WERI-Rb-1 (cell line): ENCODE results near the gene CD80.

ENCODE experiments used
- DNase-seq: peaks from one replicate; pipeline ENCODE4 v3.0.0-alpha.2; 2020
- H3K27ac ChIP-seq: fragments of 250-450 bp; sonication (Bioruptor Pico); 2 replicates; pipeline ENCODE4 v1.5.1; 2020; ENCODE audit warnings: mild to moderate bottlenecking, moderate library complexity
- H3K27me3 ChIP-seq: fragments of 250-450 bp; sonication (Bioruptor Pico); 2 replicates; pipeline ENCODE4 v1.5.1; 2021; ENCODE audit warnings: mild to moderate bottlenecking, low read depth, moderate library complexity; ENCODE audit not compliant: insufficient read depth, severe bottlenecking
- H3K36me3 ChIP-seq: fragments of 250-450 bp; sonication (Bioruptor Pico); 2 replicates; pipeline ENCODE4 v1.5.1; 2020; ENCODE audit warnings: mild to moderate bottlenecking, moderate library complexity
- H3K4me3 ChIP-seq: 2 replicates; pipeline ENCODE4 v1.5.1; 2011; ENCODE audit warnings: low read depth, mild to moderate bottlenecking, control low read depth, low read length
- H3K9me3 ChIP-seq: fragments of 250-450 bp; sonication (Bioruptor Pico); 2 replicates; pipeline ENCODE4 v1.5.1; 2021; ENCODE audit warnings: mild to moderate bottlenecking, moderate library complexity; ENCODE audit not compliant: severe bottlenecking
- TF ChIP-seq, protein P1 (sequence below): IDR thresholded peaks from 2 replicates; pipeline ENCODE4 v1.5.1; 2011; ENCODE audit warnings: low read depth, mild to moderate bottlenecking, control low read depth, inconsistent platforms, low read length

Gene CD80

GRCh38 chr3:119585856-119586570 is 26.6 kb upstream of the CD80 start:
- no peaks in the 10 kb centered on the region for H3K36me3 ChIP-seq
- H3K4me3 ChIP-seq: no peak overlapping the region
- no peaks in the 10 kb centered on the region for H3K27me3 ChIP-seq
- no peak for DNase-seq
- TF ChIP-seq, protein P1, sequence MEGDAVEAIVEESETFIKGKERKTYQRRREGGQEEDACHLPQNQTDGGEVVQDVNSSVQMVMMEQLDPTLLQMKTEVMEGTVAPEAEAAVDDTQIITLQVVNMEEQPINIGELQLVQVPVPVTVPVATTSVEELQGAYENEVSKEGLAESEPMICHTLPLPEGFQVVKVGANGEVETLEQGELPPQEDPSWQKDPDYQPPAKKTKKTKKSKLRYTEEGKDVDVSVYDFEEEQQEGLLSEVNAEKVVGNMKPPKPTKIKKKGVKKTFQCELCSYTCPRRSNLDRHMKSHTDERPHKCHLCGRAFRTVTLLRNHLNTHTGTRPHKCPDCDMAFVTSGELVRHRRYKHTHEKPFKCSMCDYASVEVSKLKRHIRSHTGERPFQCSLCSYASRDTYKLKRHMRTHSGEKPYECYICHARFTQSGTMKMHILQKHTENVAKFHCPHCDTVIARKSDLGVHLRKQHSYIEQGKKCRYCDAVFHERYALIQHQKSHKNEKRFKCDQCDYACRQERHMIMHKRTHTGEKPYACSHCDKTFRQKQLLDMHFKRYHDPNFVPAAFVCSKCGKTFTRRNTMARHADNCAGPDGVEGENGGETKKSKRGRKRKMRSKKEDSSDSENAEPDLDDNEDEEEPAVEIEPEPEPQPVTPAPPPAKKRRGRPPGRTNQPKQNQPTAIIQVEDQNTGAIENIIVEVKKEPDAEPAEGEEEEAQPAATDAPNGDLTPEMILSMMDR: no peak
- no peak overlapping the region for H3K27ac ChIP-seq
- H3K9me3 ChIP-seq: no peaks in the 10 kb centered on the region

GRCh38 chr3:119585208-119585607 is 25.8 kb upstream of the CD80 start:
- Histone ChIP-seq H3K27me3 (no peaks in the 10 kb centered on the region), H3K9me3 (no peaks in the 10 kb centered on the region), H3K4me3 (no peak overlapping the region), H3K27ac (no peak overlapping the region), H3K36me3 (no peaks in the 10 kb centered on the region)
- TF ChIP-seq, protein P1: no peak
- no peak for DNase-seq

GRCh38 chr3:119582178-119582577 is 22.8 kb upstream of the CD80 start:
- no peaks in the 10 kb centered on the region for H3K27me3 ChIP-seq
- H3K36me3 ChIP-seq: no peaks in the 10 kb centered on the region
- H3K27ac ChIP-seq: no peak overlapping the region
- no peak overlapping the region for H3K4me3 ChIP-seq
- DNase-seq: no peak
- TF ChIP-seq, protein P1: no peak
- H3K9me3 ChIP-seq: no peaks in the 10 kb centered on the region

DNA sequence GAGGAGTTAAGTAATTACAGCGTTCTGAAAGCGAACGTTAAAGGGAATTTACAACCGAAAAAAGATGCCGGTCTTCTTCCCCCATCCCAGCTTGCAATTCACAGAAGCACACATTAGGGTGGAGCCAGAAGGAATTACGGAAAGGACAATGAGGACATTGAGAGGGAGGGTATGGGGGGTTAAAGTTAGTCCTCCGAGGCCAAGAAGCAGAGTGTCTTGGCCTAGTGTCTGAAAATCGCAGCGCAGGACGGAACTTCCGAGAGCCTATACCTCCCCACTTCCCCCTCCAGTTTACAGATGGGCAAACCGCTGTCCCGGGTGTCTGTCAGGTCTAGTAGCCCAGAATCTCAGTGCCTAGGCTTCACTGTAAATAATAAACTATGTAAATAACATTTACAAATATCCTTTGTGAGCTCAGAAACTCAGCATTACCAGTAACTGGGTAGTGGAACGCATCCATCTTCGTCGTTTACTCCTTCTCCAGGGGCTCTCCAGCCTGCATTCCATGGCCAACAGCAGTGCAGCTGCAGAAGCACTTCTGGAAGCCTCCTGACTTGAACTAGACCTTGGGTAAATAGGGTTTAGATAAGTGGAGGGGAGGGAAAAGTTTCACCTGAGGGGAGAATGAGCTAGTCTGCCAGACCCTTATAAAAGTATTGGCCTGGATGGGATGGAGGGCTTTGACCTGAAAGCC is 20.8 kb upstream of the CD80 start:
- Histone ChIP-seq H3K9me3 (no peaks in the 10 kb centered on the region), H3K27ac (no peak overlapping the region), H3K4me3 (no peak overlapping the region), H3K27me3 (no peaks in the 10 kb centered on the region), H3K36me3 (no peaks in the 10 kb centered on the region)
- no peak for DNase-seq
- TF ChIP-seq, protein P1: no peak

GRCh38 chr3:119579366-119580066 is 20.1 kb upstream of the CD80 start, which contains the start of gene ADPRH:
ADPRH (plus strand) TSS chr3:119579492; CDS start chr3:119582170, 2,678 bp downstream.
- Histone ChIP-seq H3K36me3 (no peaks in the 10 kb centered on the region), H3K27me3 (no peaks in the 10 kb centered on the region), H3K4me3 (no peak within 1 kb of the TSS), H3K9me3 (no peaks in the 10 kb centered on the region), H3K27ac (no peak within 1 kb of the TSS)
- DNase-seq: no peak
- TF ChIP-seq, protein P1: no peak
